Stomach (tissue), 9 donors: ENCODE measurements around the gene PACS2. TPM values are rescaled to one million over a fixed set of nuclear protein-coding genes. Genes with fewer than 3 reads are reported as not detected.

Experiments used
- DNase-seq, 2 donors: peaks; one replicate each; pipeline versions ENCODE4 v3.0.0 to v3.0.0-alpha.2; 2013 to 2019
- H3K27ac ChIP-seq, 5 donors: fragments of 200-600 bp in 4 of 5; sonication (generic) in 4 of 5; one replicate each; pipeline ENCODE4 v1.5.1; 2013 to 2019; ENCODE audit warnings: mild to moderate bottlenecking in 1 of 5, moderate library complexity in 1 of 5
- H3K27me3 ChIP-seq, 3 donors: fragments of 200-600 bp; sonication (generic); one replicate each; pipeline ENCODE4 v1.5.1; 2017 to 2019; ENCODE audit warnings: mixed run types in 1 of 3
- H3K36me3 ChIP-seq, 4 donors: fragments of 200-600 bp; sonication (generic); 1 replicate in 3 of 4; 2 replicates in 1 of 4; pipeline ENCODE4 v1.5.1; 2016 to 2019
- H3K4me1 ChIP-seq, 4 donors: fragments of 200-600 bp; sonication (generic); one replicate each; pipeline ENCODE4 v1.5.1; 2016 to 2019
- H3K4me3 ChIP-seq, 4 donors: fragments of 200-600 bp; sonication (generic) in 3 of 4; one replicate each; pipeline ENCODE4 v1.5.1; 2016 to 2019; ENCODE audit warnings: mild to moderate bottlenecking in 1 of 4
- H3K9me3 ChIP-seq, 4 donors: fragments of 200-600 bp; sonication (generic); one replicate each; pipeline ENCODE4 v1.5.1; 2016 to 2019
- CTCF ChIP-seq, 7 experiments: fragments of 450-650 bp in 4 of 7; fragments of 200-600 bp in 3 of 7; sonication (generic) in 3 of 7; IDR thresholded peaks; one replicate each; pipeline ENCODE4 v1.5.1; 2016 to 2019; ENCODE audit warnings: antibody characterized with exemption in 7 of 7, control low read depth in 2 of 7, mild to moderate bottlenecking in 1 of 7
- EP300 ChIP-seq: sonication (generic); formaldehyde crosslinking; IDR thresholded peaks from one replicate; pipeline ENCODE4 v1.6.1; 2017; ENCODE audit warnings: antibody characterized with exemption
- POLR2A ChIP-seq, 4 donors: fragments of 450-650 bp; IDR thresholded peaks; one replicate each; pipeline ENCODE4 v1.6.1; 2016; ENCODE audit warnings: antibody characterized with exemption in 4 of 4, control low read depth in 2 of 4, mild to moderate bottlenecking in 1 of 4, moderate library complexity in 1 of 4
- POLR2AphosphoS5 ChIP-seq, 3 donors: sonication (generic); formaldehyde crosslinking; IDR thresholded peaks; one replicate each; pipeline ENCODE4 v1.6.1; 2016; ENCODE audit warnings: antibody characterized with exemption in 3 of 3
- WGBS, 5 donors: extraction: QIAGEN DNeasy Blood & Tissue Kit in 3 of 5; methylation state at CpG; one replicate each; pipeline versions ENCODE4 v1.1.5 to v1.1.7; 2013 to 2018; 5-methylcytosine and 5-hydroxymethylcytosine counted together
- intact Hi-C: fragments of 100-400 bp; cut with DNase I; formaldehyde crosslinking; loops from one replicate; pipeline ENCODE4 v1.15.1; 2023; ENCODE audit warnings: low total_unique reads
- polyA plus RNA-seq, 3 donors: library from polyadenylated mRNA; stranded (reverse); fragments of 200-250 nt; gene quantifications; one replicate each; pipeline ENCODE4 v1.2.3, GENCODE V29; 2013
- total RNA-seq, 5 donors: library from RNA; depleted of rRNA; stranded (reverse); fragments of >200 nt; gene quantifications; one replicate each; pipeline versions ENCODE4 v1.1.0 to v1.2.3, GENCODE V29; 2014 to 2016
- donor health status: healthy with polysubstance abuse.
- donor health status: Bipolar disorder and iron deficiency.
- donor health status: healthy.

Gene PACS2
- total and polyA plus RNA-seq, 8 donors, result 23.4 to 209 (median 48.8) TPM

GRCh38 chr14:105354541-105354940, 40.0 kb downstream of the PACS2 start:
- TF ChIP-seq EP300 (no peak), POLR2AphosphoS5 (IDR thresholded peaks at IDR 0.05) (no peak), CTCF (IDR thresholded peaks at IDR 0.05) (no peak), POLR2A (IDR thresholded peaks at IDR 0.05) (no peak)
- peaks cover 0 to 9% (median 6%) of the 10 kb centered on the region in 4 donors for H3K4me1 ChIP-seq
- no peaks in the 10 kb centered on the region for H3K27me3 ChIP-seq
- intact Hi-C loops, result loop anchor here (5.0 kb wide), 1 partner anchor 152 kb away; no protein-coding TSS in a partner anchor
- WGBS, 5 donors, result 93 to 98% (median 96%) methylated on average over 16 to 20 of the region's 20 CpGs
- peaks cover 3 to 71% (median 61%) of the 10 kb centered on the region in 4 donors for H3K36me3 ChIP-seq
- DNase-seq, result no peak
- no peak overlapping the region for H3K4me3 ChIP-seq
- H3K9me3 ChIP-seq, result no peaks in the 10 kb centered on the region
- H3K27ac ChIP-seq, result no peak overlapping the region

GRCh38 chr14:105355049-105355575, 40.6 kb downstream of the PACS2 start:
- no peak overlapping the region for H3K27ac ChIP-seq
- intact Hi-C loops, result no loop called here
- H3K4me1 ChIP-seq, result peaks cover 0 to 9% (median 6%) of the 10 kb centered on the region in 4 donors
- H3K27me3 ChIP-seq, result no peaks in the 10 kb centered on the region
- H3K9me3 ChIP-seq, result no peaks in the 10 kb centered on the region
- no peak for DNase-seq
- H3K4me3 ChIP-seq, result no peak overlapping the region
- peaks cover 3 to 66% (median 55%) of the 10 kb centered on the region in 4 donors for H3K36me3 ChIP-seq
- TF ChIP-seq POLR2AphosphoS5 (IDR thresholded peaks at IDR 0.05) (no peak), CTCF (IDR thresholded peaks at IDR 0.05) (no peak), EP300 (no peak), POLR2A (IDR thresholded peaks at IDR 0.05) (no peak)
- 92 to 97% (median 94%) methylated on average over 15 to 27 of the region's 27 CpGs for whole genome bisulfite sequencing, 5 donors

GRCh38 chr14:105355850-105356604, 41.5 kb downstream of the PACS2 start:
- no peak overlapping the region for H3K4me3 ChIP-seq
- H3K27ac ChIP-seq, result no peak overlapping the region
- TF ChIP-seq EP300 (no peak), POLR2AphosphoS5 (IDR thresholded peaks at IDR 0.05) (no peak), CTCF (IDR thresholded peaks at IDR 0.05) (no peak), POLR2A (IDR thresholded peaks at IDR 0.05) (no peak)
- no peak for DNase-seq
- H3K36me3 ChIP-seq, result peaks cover 3 to 64% (median 52%) of the 10 kb centered on the region in 4 donors
- intact Hi-C loops, result no loop called here
- H3K4me1 ChIP-seq, result peaks cover 0 to 9% (median 6%) of the 10 kb centered on the region in 4 donors
- WGBS, 5 donors, result 86 to 96% (median 92%) methylated on average over 17 to 22 of the region's 22 CpGs
- H3K27me3 ChIP-seq, result no peaks in the 10 kb centered on the region
- no peaks in the 10 kb centered on the region for H3K9me3 ChIP-seq

- WGBS, 5 donors, result 83 to 88% (median 85%) methylated on average over 9 of the region's 9 CpGs
- Histone ChIP-seq H3K27ac (no peak overlapping the region), H3K36me3 (peaks cover 3 to 68% (median 52%) of the 10 kb centered on the region in 4 donors), H3K4me1 (peaks cover 0 to 4% (median 2%) of the 10 kb centered on the region in 4 donors), H3K9me3 (no peaks in the 10 kb centered on the region), H3K4me3 (no peak overlapping the region), H3K27me3 (no peaks in the 10 kb centered on the region)
- TF ChIP-seq POLR2A (IDR thresholded peaks at IDR 0.05), result no peak
- no peak for TF ChIP-seq EP300
- TF ChIP-seq POLR2AphosphoS5 (IDR thresholded peaks at IDR 0.05), result no peak
- TF ChIP-seq CTCF (IDR thresholded peaks at IDR 0.05), result no peak
- no peak for DNase-seq
- intact Hi-C loops, result no loop called here
These were observed 42.4 kb downstream of the PACS2 start for GRCh38 chr14:105356927-105357326.
